Kidney (tissue), 14 donors: Measurements from ENCODE around the gene PLEK. TPM values are rescaled to one million over a fixed set of nuclear protein-coding genes. Genes with fewer than 3 reads are reported as not detected.

Experiments used
- DNase-seq, 5 donors: peaks; one replicate each; pipeline ENCODE4 v3.0.0-alpha.2; 2013 to 2020
- FAIRE-seq: peaks from 2 replicates; lab custom pipeline; 2012; peaks lifted over from hg19 to GRCh38; lab: Jason Lieb, UNC
- H3K27ac ChIP-seq, 2 donors: one replicate each; pipeline ENCODE4 v1.7.0; 2013; ENCODE audit warnings: low read depth in 2 of 2, low read length in 2 of 2, inconsistent platforms in 1 of 2
- H3K27me3 ChIP-seq: one replicate; pipeline ENCODE4 v1.7.1; 2013; ENCODE audit warnings: low read length, inconsistent platforms; ENCODE audit not compliant: control insufficient read depth, insufficient read depth
- H3K36me3 ChIP-seq, 3 donors: one replicate each; pipeline versions ENCODE4 v1.7.0 to v1.7.1; 2013; ENCODE audit warnings: low read length in 3 of 3, control low read depth in 1 of 3, inconsistent platforms in 1 of 3; ENCODE audit not compliant: insufficient read depth in 3 of 3, control insufficient read depth in 2 of 3
- H3K4me1 ChIP-seq, 3 donors: one replicate each; pipeline versions ENCODE4 v1.7.0 to v1.7.1; 2013; ENCODE audit warnings: low read length in 3 of 3, inconsistent platforms in 1 of 3, low read depth in 1 of 3; ENCODE audit not compliant: control insufficient read depth in 2 of 3, insufficient read depth in 2 of 3
- H3K4me3 ChIP-seq, 3 donors: one replicate each; pipeline versions ENCODE4 v1.7.0 to v1.8.1; 2013; ENCODE audit warnings: low read length in 3 of 3, control low read depth in 1 of 3, inconsistent platforms in 1 of 3
- H3K9ac ChIP-seq, 3 donors: one replicate each; pipeline versions ENCODE4 v1.7.0 to v1.7.1; 2013; ENCODE audit warnings: low read length in 3 of 3, control low read depth in 1 of 3, inconsistent platforms in 1 of 3
- H3K9me3 ChIP-seq, 3 donors: one replicate each; pipeline versions ENCODE4 v1.7.0 to v1.7.1; 2013; ENCODE audit warnings: low read length in 3 of 3, control low read depth in 1 of 3, inconsistent platforms in 1 of 3; ENCODE audit not compliant: control insufficient read depth in 2 of 3, insufficient read depth in 1 of 3
- intact Hi-C: fragments of 100-400 bp; cut with DNase I; formaldehyde crosslinking; loops from one replicate; pipeline ENCODE4 v1.11.1; 2022
- polyA plus RNA-seq: library from polyadenylated mRNA; stranded (reverse); fragments of 350-450 nt; fragmentation: Illumina TruSeq; extraction: RNeasy Lipid Tissue Mini Kit (QIAGEN cat#74804); gene quantifications from one replicate; pipeline ENCODE4 v1.2.3, GENCODE V29; 2014; ENCODE audit warnings: low read depth, low replicate concordance; ENCODE audit not compliant: insufficient read depth
- total RNA-seq: library from RNA; stranded (reverse); fragmentation: NEBNext Ultra II Directional; extraction: Animal tissue kit (Norgen Biotek cat#: 25700); gene quantifications from one replicate; pipeline ENCODE4 v1.2.1, GENCODE V29; 2021
- TF ChIP-seq, protein P1 (sequence below): IDR thresholded peaks from 3 replicates; pipeline ENCODE4 v1.5.1; 2012; ENCODE audit warnings: mild to moderate bottlenecking, moderate library complexity, borderline replicate concordance; ENCODE audit not compliant: insufficient read depth; ENCODE audit errors: extremely low read depth
- donor health status: control.
- donor health status: control.
- donor health status: control.
- donor health status: control.
- donor health status: control.
- donor health status: DM: yes; HTN: yes; CAD: no.
- donor health status: Normal renal cell carcinoma (clear cell type).

PLEK gene
- total and polyA plus RNA-seq, 2 donors from 2014 or later: 2.8 to 17.3 TPM

GRCh38 chr2:68388358-68388757 lies 23.3 kb downstream of the PLEK start:
- TF ChIP-seq, protein P1, sequence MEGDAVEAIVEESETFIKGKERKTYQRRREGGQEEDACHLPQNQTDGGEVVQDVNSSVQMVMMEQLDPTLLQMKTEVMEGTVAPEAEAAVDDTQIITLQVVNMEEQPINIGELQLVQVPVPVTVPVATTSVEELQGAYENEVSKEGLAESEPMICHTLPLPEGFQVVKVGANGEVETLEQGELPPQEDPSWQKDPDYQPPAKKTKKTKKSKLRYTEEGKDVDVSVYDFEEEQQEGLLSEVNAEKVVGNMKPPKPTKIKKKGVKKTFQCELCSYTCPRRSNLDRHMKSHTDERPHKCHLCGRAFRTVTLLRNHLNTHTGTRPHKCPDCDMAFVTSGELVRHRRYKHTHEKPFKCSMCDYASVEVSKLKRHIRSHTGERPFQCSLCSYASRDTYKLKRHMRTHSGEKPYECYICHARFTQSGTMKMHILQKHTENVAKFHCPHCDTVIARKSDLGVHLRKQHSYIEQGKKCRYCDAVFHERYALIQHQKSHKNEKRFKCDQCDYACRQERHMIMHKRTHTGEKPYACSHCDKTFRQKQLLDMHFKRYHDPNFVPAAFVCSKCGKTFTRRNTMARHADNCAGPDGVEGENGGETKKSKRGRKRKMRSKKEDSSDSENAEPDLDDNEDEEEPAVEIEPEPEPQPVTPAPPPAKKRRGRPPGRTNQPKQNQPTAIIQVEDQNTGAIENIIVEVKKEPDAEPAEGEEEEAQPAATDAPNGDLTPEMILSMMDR: no peak
- FAIRE-seq (no peak), DNase-seq (no peak)
- H3K27ac ChIP-seq: no peak overlapping the region
- H3K9me3 ChIP-seq: no peaks in the 10 kb centered on the region
- H3K4me3 ChIP-seq: no peak overlapping the region
- no peaks in the 10 kb centered on the region for H3K36me3 ChIP-seq
- H3K27me3 ChIP-seq: no peaks in the 10 kb centered on the region
- intact Hi-C loops: no loop called here
- H3K4me1 ChIP-seq: no peaks in the 10 kb centered on the region
- H3K9ac ChIP-seq: no peak overlapping the region

DNA sequence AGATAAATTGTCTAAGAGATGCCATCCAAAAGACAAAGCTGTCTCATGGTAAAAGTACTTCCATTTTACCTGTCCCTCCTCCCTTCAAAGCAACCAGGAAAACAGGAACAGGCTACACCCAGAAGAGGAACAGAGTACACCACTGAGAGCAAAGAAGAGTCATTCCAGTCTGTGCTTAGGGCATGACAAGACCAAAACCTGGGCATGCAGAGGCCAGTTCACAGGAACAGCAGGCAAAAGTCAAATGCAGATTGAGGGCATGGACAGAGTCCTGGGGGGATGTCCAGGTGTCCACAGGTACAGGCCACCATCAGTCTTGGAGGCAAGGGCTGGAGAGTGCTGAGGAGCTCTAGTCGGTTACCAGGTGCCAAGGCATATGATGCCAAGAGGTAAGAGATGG lies 23.7 kb downstream of the PLEK start:
- no peaks in the 10 kb centered on the region for H3K4me1 ChIP-seq
- TF ChIP-seq, protein P1: no peak
- intact Hi-C loops: no loop called here

DNA sequence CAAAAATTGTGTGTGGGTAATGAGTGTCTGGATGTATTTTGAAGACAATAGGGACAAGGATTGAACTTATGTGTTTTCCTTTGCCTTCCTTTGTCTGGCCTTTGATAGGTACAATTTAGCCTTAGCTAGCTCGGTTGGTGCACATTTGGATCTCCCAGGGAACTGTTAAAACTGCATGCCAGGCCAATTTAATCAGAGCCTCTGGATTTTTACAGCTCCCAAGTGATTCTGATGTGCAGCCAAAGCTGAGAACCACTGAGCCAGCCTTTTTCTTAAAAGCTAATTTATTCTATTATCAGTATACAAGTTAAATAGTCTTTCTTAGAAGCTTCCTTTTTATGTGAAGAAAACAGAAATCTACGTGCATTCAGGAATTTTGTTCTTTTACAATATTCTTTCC lies 25.0 kb downstream of the PLEK start:
- DNase-seq: no peak
- no peak for FAIRE-seq

More for the DNA sequence above, 23.7 kb downstream of the PLEK start:
- Histone ChIP-seq H3K27me3 (no peaks in the 10 kb centered on the region), H3K9me3 (no peaks in the 10 kb centered on the region), H3K4me3 (no peak overlapping the region), H3K27ac (no peak overlapping the region), H3K9ac (no peak overlapping the region), H3K36me3 (no peaks in the 10 kb centered on the region)
- DNase-seq (no peak), FAIRE-seq (no peak)

More for the DNA sequence above, 25.0 kb downstream of the PLEK start:
- Histone ChIP-seq H3K36me3 (no peaks in the 10 kb centered on the region), H3K4me3 (no peak overlapping the region), H3K9ac (no peak overlapping the region), H3K4me1 (no peaks in the 10 kb centered on the region), H3K9me3 (no peaks in the 10 kb centered on the region), H3K27me3 (no peaks in the 10 kb centered on the region), H3K27ac (no peak overlapping the region)
- intact Hi-C loops: no loop called here
- TF ChIP-seq, protein P1: no peak
